GM19438 (cell line): ENCODE measurements around the gene IQCF2.
"Not testable (repeated sequence)": the region's sequence is repeated elsewhere in the genome, so short reads cannot be mapped to it uniquely, and the experiment has no call there.

Experiments used
- ATAC-seq: cut with Tn5 transposase; IDR thresholded peaks from one replicate; pipeline ENCODE4 v1.9.1; 2021; ENCODE audit warnings: low read depth; ENCODE audit not compliant: unreplicated experiment

IQCF2 gene

GRCh38 chr3:51875501-51875900 is 14.1 kb downstream of the IQCF2 start, which contains the start of gene IQCF5:
Gene IQCF5, minus strand, starts transcription at chr3:51875601. Its CDS starts 70 bp downstream, at chr3:51875531.
- no peak for ATAC-seq

- ATAC-seq, result no peak
Measured at GRCh38 chr3:51876186-51876585, 14.8 kb downstream of the IQCF2 start.

- no peak for ATAC-seq
Measured at GRCh38 chr3:51879937-51880336, 18.5 kb downstream of the IQCF2 start.

DNA sequence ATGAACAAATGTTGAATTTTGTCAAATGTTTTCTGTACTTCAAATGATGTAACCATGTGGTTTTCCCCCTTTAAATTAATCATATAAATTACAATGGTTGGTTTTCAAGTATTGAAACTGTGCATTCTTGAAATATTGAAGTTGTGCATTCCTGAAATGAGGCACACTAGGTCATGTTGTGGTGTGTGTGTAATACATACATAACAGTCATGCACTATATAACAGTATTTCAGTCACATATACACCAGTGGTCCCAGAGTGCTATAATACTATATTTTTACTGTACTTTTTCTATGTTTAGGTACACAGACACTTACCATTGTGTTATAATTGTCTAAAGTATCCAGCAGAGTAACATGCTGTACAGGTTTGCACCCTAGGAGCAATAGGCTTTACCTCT is 25.0 kb downstream of the IQCF2 start:
- no peak for ATAC-seq

DNA sequence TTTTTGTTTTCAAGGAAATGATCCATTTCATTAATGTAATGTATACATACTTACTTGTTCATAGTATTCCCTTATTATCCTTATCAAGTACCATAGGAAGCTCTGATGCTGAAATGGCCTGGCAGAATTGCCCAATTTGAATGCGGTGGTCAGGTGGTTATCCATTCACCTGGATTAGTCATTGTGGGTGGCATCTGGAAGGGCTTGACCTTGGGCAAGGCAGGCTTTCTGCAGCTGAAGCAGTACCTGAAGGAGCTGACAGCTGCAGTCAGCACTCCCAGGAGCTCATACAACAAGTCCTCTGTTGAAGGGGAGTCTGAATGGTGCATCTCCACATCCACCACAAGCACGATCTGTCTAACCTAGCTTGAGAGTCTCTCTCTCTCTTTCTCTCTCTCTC is 26.2 kb downstream of the IQCF2 start:
- ATAC-seq, result no peak

DNA sequence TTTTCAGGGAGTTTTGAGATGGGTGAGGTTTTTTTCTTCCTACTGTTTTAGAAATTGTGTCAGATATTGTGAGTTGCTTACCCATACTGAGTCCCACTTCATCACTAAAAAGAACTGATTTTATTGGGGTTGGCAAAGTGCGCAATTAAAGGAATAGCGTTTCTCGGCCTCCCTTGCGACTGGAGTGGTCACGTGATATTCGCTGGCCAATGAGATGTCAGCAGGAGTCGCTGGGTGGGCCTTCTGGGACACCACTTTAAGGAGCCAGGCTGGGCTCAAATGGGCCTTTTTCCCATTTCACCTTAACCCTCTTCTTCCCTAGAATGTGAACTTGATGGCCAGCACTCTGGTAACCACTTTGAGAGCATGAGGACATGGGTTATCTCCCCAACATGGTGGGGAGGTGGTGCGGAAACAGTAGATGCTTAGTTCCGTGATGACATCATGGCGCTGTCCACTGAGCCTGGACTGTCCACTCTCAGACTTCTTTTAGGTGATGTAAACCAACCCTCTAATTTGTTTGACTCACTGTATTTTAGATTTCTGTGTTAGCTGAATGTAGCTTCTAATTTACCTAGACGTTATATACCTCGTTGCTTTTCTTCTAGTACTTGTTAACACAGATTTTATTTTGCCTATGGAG is 27.2 kb downstream of the IQCF2 start:
- no peak for ATAC-seq

- ATAC-seq, result no peak
Measured at GRCh38 chr3:51891242-51892039, 30.0 kb downstream of the IQCF2 start.

DNA sequence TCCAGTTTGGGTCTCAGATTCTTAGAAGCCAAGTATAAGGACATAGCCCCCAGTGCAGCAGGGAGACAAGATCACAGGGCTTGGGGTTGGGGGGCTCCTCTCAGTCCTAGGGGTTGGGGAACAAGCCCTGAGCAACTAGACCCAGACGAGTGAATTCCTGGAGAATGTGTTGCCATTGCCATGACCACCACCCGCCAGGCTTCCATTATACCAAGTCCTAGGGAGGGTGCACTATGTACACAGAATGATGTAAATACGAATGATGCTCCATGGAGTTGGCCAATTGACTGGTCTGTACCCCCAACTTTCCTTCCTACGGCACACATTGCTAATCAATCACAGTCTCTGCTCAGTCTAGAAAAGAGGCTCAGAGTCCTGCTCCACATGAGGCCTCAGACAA is 33.0 kb downstream of the IQCF2 start:
- ATAC-seq, result no peak

- no peak for ATAC-seq
Measured at GRCh38 chr3:51894939-51895338, 33.5 kb downstream of the IQCF2 start.

GRCh38 chr3:51896607-51897305 is 35.3 kb downstream of the IQCF2 start:
- no peak for ATAC-seq

GRCh38 chr3:51897391-51897790 is 36.0 kb downstream of the IQCF2 start:
- ATAC-seq, result no peak

GRCh38 chr3:51900043-51900442 is 38.6 kb downstream of the IQCF2 start:
- ATAC-seq, result not testable (repeated sequence)

- not testable (repeated sequence) for ATAC-seq
Measured at GRCh38 chr3:51902361-51902760, 40.9 kb downstream of the IQCF2 start.

DNA sequence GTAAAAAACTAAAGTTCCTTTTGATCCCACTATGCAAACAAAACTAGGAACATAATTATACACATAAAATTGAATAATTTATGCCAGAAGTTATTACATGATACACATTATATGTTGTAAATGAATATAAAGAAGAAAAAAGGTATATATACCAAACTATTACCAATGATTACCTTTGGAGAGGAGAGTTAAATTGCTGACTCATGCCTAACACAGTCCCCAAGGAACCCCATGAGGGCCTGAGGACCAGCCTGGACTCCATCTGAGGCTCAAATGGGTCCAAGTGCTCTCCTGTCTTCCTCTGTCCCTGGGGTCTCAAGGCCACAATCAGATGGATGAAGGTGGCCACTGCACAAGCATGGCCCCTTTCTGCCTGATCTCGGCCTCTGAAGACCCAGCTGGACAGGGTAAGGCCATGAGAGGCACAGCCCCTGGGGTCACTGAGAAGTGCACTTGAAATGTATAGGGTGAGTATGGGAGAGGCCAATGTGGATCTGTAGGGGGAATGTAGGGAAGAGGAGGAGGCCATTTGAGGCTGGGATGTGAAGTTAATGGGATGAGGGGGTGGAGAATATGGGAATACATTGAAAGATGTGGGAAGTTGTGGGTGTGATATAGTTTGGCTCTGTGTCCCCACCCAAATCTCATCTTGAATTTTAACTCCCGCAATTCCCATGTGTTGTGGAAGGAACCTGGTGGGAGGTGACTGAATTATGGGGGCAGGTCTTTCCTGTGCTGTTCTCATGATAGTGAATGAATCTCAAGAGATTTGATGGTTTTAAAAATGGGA is 42.8 kb downstream of the IQCF2 start:
- no peak for ATAC-seq

- ATAC-seq, result no peak
Measured at GRCh38 chr3:51908026-51908425, 46.6 kb downstream of the IQCF2 start.
